ENCODE measurements around the gene SEPTIN3.

- TF ChIP-seq POLR2AphosphoS5 (IDR thresholded peaks at IDR 0.05; ENCODE audit: low read depth, low read length): no peak
- no peak for TF ChIP-seq SIN3A (IDR thresholded peaks at IDR 0.05; ENCODE audit: borderline replicate concordance, insufficient read depth, low read length)
- no peak for TF ChIP-seq TAF1 (IDR thresholded peaks at IDR 0.05; ENCODE audit: borderline replicate concordance, insufficient read depth, low read length)
- no peak for TF ChIP-seq REST (IDR thresholded peaks at IDR 0.05; ENCODE audit: insufficient read depth in 1 of 2, low read depth in 2 of 2, low read length in 2 of 2)
Observed at GRCh38 chr22:41963453-41964111, 5.7 kb upstream of the SEPTIN3 start.
